Thoracic aorta (tissue), 2 donors: ENCODE results near the gene DYRK4. TPM values are rescaled to one million over a fixed set of nuclear protein-coding genes. Genes with fewer than 3 reads are reported as not detected.

ENCODE experiments used
- ATAC-seq: fragments of 150-250 bp; one replicate; pipeline ENCODE4 v1.8.0; 2017; ENCODE audit warnings: low read depth; ENCODE audit not compliant: insufficient number of reproducible peaks, low FRiP score
- DNase-seq: peaks from one replicate; pipeline ENCODE4 v3.0.0-alpha.2; 2020; ENCODE audit warnings: low spot score
- H3K27ac ChIP-seq, 2 donors: fragments of 200-600 bp; sonication (generic); 1 replicate in 1 of 2; 2 replicates in 1 of 2; pipeline ENCODE4 v1.5.1; 2016; ENCODE audit warnings: mild to moderate bottlenecking in 2 of 2, moderate library complexity in 2 of 2
- H3K27me3 ChIP-seq: fragments of 200-600 bp; sonication (generic); replicated peaks from 2 replicates; pipeline ENCODE4 v1.6.0; 2016; ENCODE audit warnings: mild to moderate bottlenecking; ENCODE audit not compliant: insufficient read depth
- H3K36me3 ChIP-seq: fragments of 200-600 bp; sonication (generic); one replicate; pipeline ENCODE4 v1.5.1; 2016
- H3K4me1 ChIP-seq, 2 donors: fragments of 200-600 bp; sonication (generic); 1 replicate in 1 of 2; 2 replicates in 1 of 2; pipeline versions ENCODE4 v1.5.1 to v1.6.0; 2016; ENCODE audit warnings: low read depth in 2 of 2, mild to moderate bottlenecking in 1 of 2; ENCODE audit not compliant: control insufficient read depth in 1 of 2
- H3K4me3 ChIP-seq: fragments of 200-600 bp; sonication (generic); 2 replicates; pipeline ENCODE4 v1.5.1; 2016; ENCODE audit warnings: mild to moderate bottlenecking
- H3K9me3 ChIP-seq: fragments of 200-600 bp; sonication (generic); 2 replicates; pipeline ENCODE4 v1.5.1; 2016
- total RNA-seq, 2 donors: library from RNA; depleted of rRNA; stranded (reverse); fragments of >200 nt; gene quantifications; one replicate each; pipeline versions ENCODE4 v1.1.0 to v1.2.3, GENCODE V29; 2016
- TF ChIP-seq, protein P1 (sequence below): fragments of 200-600 bp; sonication (generic); IDR thresholded peaks from one replicate; pipeline ENCODE4 v1.5.1; 2019; ENCODE audit warnings: antibody characterized with exemption

DYRK4 gene
- total RNA-seq, 2 donors from 2014 or later: 30.5 to 38.2 TPM

DNA sequence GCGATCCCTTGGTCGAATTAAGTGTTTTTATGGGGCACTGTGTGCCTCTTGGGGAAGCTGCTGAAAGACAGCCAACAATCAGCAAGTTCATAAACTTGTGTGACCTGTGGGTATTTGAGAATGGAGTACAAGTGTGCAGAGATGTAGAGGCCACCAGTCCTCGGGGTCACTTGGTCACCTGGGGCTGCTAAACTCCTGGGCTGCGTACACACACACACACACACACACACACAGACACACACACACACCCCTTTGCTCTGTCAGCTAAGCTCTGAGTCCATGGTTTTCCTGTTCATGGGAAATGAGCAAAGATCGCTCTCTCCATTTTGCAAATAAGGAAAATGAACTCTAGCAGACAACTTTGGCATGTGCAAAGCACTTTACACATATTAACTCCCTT lies 24.5 kb downstream of the DYRK4 start:
- H3K4me1 ChIP-seq: no peaks in the 10 kb centered on the region
- H3K9me3 ChIP-seq: no peaks in the 10 kb centered on the region
- no peak overlapping the region for H3K27ac ChIP-seq
- DNase-seq (no peak), ATAC-seq (no peak)
- no peaks in the 10 kb centered on the region for H3K27me3 ChIP-seq
- TF ChIP-seq, protein P1, sequence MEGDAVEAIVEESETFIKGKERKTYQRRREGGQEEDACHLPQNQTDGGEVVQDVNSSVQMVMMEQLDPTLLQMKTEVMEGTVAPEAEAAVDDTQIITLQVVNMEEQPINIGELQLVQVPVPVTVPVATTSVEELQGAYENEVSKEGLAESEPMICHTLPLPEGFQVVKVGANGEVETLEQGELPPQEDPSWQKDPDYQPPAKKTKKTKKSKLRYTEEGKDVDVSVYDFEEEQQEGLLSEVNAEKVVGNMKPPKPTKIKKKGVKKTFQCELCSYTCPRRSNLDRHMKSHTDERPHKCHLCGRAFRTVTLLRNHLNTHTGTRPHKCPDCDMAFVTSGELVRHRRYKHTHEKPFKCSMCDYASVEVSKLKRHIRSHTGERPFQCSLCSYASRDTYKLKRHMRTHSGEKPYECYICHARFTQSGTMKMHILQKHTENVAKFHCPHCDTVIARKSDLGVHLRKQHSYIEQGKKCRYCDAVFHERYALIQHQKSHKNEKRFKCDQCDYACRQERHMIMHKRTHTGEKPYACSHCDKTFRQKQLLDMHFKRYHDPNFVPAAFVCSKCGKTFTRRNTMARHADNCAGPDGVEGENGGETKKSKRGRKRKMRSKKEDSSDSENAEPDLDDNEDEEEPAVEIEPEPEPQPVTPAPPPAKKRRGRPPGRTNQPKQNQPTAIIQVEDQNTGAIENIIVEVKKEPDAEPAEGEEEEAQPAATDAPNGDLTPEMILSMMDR: no peak
- H3K36me3 ChIP-seq: no peaks in the 10 kb centered on the region
- H3K4me3 ChIP-seq: no peak overlapping the region

DNA sequence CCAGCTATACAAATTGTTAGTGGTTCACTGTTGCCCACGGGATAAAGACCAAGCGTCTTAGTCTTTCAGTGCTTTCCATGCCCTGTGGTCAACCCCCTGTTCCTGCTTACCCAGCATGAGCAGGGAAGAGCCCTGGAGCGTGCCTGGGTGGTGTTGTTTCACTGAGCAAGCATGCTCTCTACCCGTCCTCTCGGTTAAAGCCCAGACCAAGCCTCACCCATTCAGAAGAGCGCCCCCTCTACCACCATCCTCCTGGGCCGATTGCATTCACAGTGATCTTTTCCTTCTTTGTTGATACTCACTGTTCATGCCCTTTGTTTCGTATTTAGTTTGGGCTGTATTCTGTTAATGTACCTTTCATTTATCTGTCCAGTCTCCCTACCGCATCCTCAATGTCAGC lies 25.1 kb downstream of the DYRK4 start:
- Histone ChIP-seq H3K27ac (no peak overlapping the region), H3K4me1 (no peaks in the 10 kb centered on the region), H3K9me3 (no peaks in the 10 kb centered on the region), H3K4me3 (no peak overlapping the region), H3K36me3 (no peaks in the 10 kb centered on the region), H3K27me3 (no peaks in the 10 kb centered on the region)
- TF ChIP-seq, protein P1: no peak
- no peak for ATAC-seq
- no peak for DNase-seq

DNA sequence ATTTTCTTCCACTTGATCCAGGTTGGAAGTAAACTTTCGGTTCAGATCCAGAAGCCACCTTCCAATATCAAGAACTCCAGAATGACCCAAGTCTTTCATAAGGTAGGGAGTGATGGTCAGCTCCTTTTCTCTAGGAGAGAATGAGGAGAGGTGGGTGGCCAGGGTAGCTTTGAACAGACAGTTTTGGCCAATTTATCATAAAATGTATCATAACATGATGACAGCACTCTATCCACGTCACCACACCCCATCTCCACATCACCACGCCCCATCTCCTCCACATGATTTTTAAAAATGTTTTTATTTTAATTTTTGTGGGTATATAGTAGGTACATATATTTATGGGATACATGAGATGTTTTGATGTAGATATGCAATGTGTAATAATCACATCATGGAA lies 26.9 kb downstream of the DYRK4 start:
- no peaks in the 10 kb centered on the region for H3K4me1 ChIP-seq
- TF ChIP-seq, protein P1: no peak
- H3K9me3 ChIP-seq: no peaks in the 10 kb centered on the region
- DNase-seq (no peak), ATAC-seq (no peak)
- no peak overlapping the region for H3K27ac ChIP-seq
- H3K27me3 ChIP-seq: no peaks in the 10 kb centered on the region
- no peak overlapping the region for H3K4me3 ChIP-seq
- no peaks in the 10 kb centered on the region for H3K36me3 ChIP-seq

DNA sequence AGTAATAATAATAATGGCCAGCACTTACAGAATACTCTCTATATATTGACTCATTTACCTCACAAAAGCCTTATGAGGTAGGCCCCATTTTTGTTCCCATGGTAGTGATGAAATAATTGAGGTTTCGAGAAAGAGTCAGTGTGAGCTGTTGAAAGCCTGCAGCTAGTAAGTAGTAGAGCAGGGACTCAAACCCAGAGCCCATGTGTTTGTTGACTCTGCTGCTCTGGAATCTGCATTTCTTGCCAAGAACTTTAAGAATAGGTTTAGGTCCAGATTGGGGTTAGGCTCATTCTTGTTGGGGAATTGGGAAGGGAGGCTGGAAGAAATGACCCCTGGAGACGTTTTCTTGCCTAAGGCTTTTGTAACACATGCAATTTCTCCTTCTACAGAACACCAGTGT lies 27.9 kb downstream of the DYRK4 start:
- ATAC-seq (no peak), DNase-seq (no peak)
- H3K27ac ChIP-seq: no peak overlapping the region
- no peaks in the 10 kb centered on the region for H3K27me3 ChIP-seq
- H3K9me3 ChIP-seq: no peaks in the 10 kb centered on the region
- no peaks in the 10 kb centered on the region for H3K36me3 ChIP-seq
- H3K4me1 ChIP-seq: no peaks in the 10 kb centered on the region
- TF ChIP-seq, protein P1: no peak
- H3K4me3 ChIP-seq: no peak overlapping the region

DNA sequence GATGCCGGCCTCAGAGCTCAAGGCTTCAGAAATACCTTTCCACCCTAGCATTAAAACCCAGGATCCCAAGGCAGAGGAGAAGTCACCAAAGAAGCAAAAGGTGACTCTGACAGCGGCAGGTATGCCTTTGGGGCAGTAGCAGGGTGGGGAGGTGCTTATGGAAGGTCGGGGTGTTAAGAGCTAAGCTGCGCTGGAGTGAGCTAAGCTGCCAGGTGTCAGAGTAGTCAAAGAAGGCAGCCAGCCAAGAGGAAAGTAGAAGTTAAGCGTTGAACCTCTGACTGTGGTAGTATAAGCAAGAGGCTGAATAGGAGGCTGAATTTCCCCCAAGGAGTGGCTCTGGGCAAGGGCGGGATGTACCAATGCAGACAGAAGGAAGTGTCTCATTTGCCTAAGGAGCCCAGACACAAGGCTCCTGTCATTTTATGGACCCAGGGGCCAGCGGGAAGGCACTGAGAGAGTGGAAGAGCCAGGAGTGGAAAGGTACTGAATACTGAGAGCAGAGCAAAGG lies 29.2 kb downstream of the DYRK4 start:
- Histone ChIP-seq H3K27ac (no peak overlapping the region), H3K4me1 (no peaks in the 10 kb centered on the region), H3K36me3 (no peaks in the 10 kb centered on the region), H3K4me3 (no peak overlapping the region), H3K9me3 (no peaks in the 10 kb centered on the region), H3K27me3 (no peaks in the 10 kb centered on the region)
- DNase-seq: no peak
- TF ChIP-seq, protein P1: no peak
- ATAC-seq: no peak
